AG04450 (cell line): ENCODE results near the gene GAB1. TPM values are rescaled to one million over a fixed set of nuclear protein-coding genes. Genes with fewer than 3 reads are reported as not detected.

Experiments used
- CTCF ChIA-PET: fragments of 300-600, 350-600 bp; formaldehyde crosslinking; extraction: SDS; loops from one replicate; lab custom pipeline; 2022; ENCODE audit warnings: antibody characterized with exemption, inconsistent platforms; lab: Charles Lee
- POLR2A ChIA-PET: fragments of 350-600 bp; formaldehyde crosslinking; extraction: SDS; loops from one replicate; lab custom pipeline; 2021; ENCODE audit warnings: antibody characterized with exemption, inconsistent platforms; lab: Yijun Ruan, JAX
- DNase-seq: peaks from one replicate; pipeline ENCODE4 v3.0.0-alpha.2; 2011; ENCODE audit warnings: low read depth, low spot score
- H3K27ac ChIP-seq: one replicate; pipeline ENCODE4 v1.5.1; 2012; ENCODE audit warnings: low read depth, low read length, control low read depth
- H3K27me3 ChIP-seq: one replicate; pipeline ENCODE4 v1.6.0; 2012; ENCODE audit warnings: low read length; ENCODE audit not compliant: control insufficient read depth, insufficient read depth
- H3K4me3 ChIP-seq: 2 replicates; pipeline ENCODE4 v1.5.1; 2011; ENCODE audit warnings: mild to moderate bottlenecking, low read depth, low read length, control low read depth
- H3K9me3 ChIP-seq: 2 replicates; pipeline ENCODE4 v1.5.1; 2012; ENCODE audit warnings: low read length; ENCODE audit not compliant: control insufficient read depth, insufficient read depth
- CTCF ChIP-seq: IDR thresholded peaks from 2 replicates; pipeline ENCODE4 v1.5.1; 2011; ENCODE audit warnings: low read depth, low read length, control low read depth, inconsistent platforms
- polyA plus RNA-seq: library from polyadenylated mRNA; depleted of rRNA; stranded (reverse); fragments of >200 nt; gene quantifications from 2 replicates; pipeline ENCODE4 v1.2.3, GENCODE V29; 2011

Gene GAB1
- polyA plus RNA-seq, 1 experiment: 13.8 TPM

- H3K27me3 ChIP-seq: no peaks in the 10 kb centered on the region
- H3K27ac ChIP-seq: no peak overlapping the region
- no peak for TF ChIP-seq CTCF
- H3K4me3 ChIP-seq: no peak overlapping the region
- ChIA-PET CTCF (interaction anchor here (1.0 to 1.5 kb wide), 2 partner anchors 42 to 106 kb away, joined by 3 read pairs; no protein-coding TSS in a partner anchor), POLR2A (no interaction called here)
- no peak for DNase-seq
- H3K9me3 ChIP-seq: no peaks in the 10 kb centered on the region
Observed at GRCh38 chr4:143356493-143356892, 19.8 kb downstream of the GAB1 start.

- Histone ChIP-seq H3K27ac (no peak overlapping the region), H3K27me3 (no peaks in the 10 kb centered on the region), H3K9me3 (no peaks in the 10 kb centered on the region), H3K4me3 (no peak overlapping the region)
- ChIA-PET CTCF (interaction anchor here (1.0 to 1.5 kb wide), 2 partner anchors 41 to 107 kb away, joined by 3 read pairs; no protein-coding TSS in a partner anchor), POLR2A (no interaction called here)
- TF ChIP-seq CTCF: no peak
- no peak for DNase-seq
Observed at GRCh38 chr4:143357161-143357845, 20.6 kb downstream of the GAB1 start.

- Histone ChIP-seq H3K27me3 (no peaks in the 10 kb centered on the region), H3K27ac (no peak overlapping the region), H3K9me3 (no peaks in the 10 kb centered on the region), H3K4me3 (no peak overlapping the region)
- ChIA-PET CTCF (interaction anchor here (0.6 to 1.1 kb wide), 2 partner anchors 151 to 272 kb away, joined by 3 read pairs; no protein-coding TSS in a partner anchor), POLR2A (interaction anchor here (0.6 to 1.5 kb wide), 2 partner anchors 26 to 84 kb away, joined by 3 to 7 read pairs; no protein-coding TSS in a partner anchor)
- TF ChIP-seq CTCF: no peak
- DNase-seq: no peak
Observed at GRCh38 chr4:143358419-143358818, 21.7 kb downstream of the GAB1 start.

- peak overlapping the region; percentile 32 for H3K27ac ChIP-seq
- ChIA-PET POLR2A (interaction anchor here (1.5 kb wide), 1 partner anchor 25 kb away, joined by 7 read pairs; no protein-coding TSS in a partner anchor), CTCF (interaction anchor here (1.1 kb wide), 1 partner anchor 152 kb away, joined by 3 read pairs; no protein-coding TSS in a partner anchor)
- no peaks in the 10 kb centered on the region for H3K27me3 ChIP-seq
- H3K4me3 ChIP-seq: no peak overlapping the region
- no peaks in the 10 kb centered on the region for H3K9me3 ChIP-seq
- TF ChIP-seq CTCF: no peak
- DNase-seq: no peak
Observed at GRCh38 chr4:143358923-143359643, 22.4 kb downstream of the GAB1 start.
